Hippocampal formation (tissue), 2 donors: ENCODE results near the gene SLX4IP.
A peak's percentile ranks its signal among the peaks of the same experiment; 100 is the strongest.

Source experiments
- DNase-seq, 2 donors: peaks; one replicate each; lab custom pipeline; 2025; lab: John Stamatoyannopoulos, UW

SLX4IP gene

GRCh38 chr20:10633718-10634117 is 198.6 kb downstream of the SLX4IP start:
- DNase-seq: no peak

- DNase-seq: no peak
These were observed 199.1 kb downstream of the SLX4IP start for GRCh38 chr20:10634211-10634610.

GRCh38 chr20:10634683-10635411 is 199.7 kb downstream of the SLX4IP start:
- DNase-seq: no peak

GRCh38 chr20:10635476-10636208 is 200.5 kb downstream of the SLX4IP start:
- no peak for DNase-seq

- no peak for DNase-seq
These were observed 201.3 kb downstream of the SLX4IP start for GRCh38 chr20:10636326-10636818.

GRCh38 chr20:10637031-10637559 is 202.0 kb downstream of the SLX4IP start:
- DNase-seq: no peak

GRCh38 chr20:10637563-10637962 is 202.5 kb downstream of the SLX4IP start:
- no peak for DNase-seq

GRCh38 chr20:10639077-10639736 is 204.1 kb downstream of the SLX4IP start:
- DNase-seq: no peak

- DNase-seq: peak; percentile 27 to 51
These were observed 204.8 kb downstream of the SLX4IP start for GRCh38 chr20:10639737-10640556.

- DNase-seq: no peak
These were observed 205.8 kb downstream of the SLX4IP start for GRCh38 chr20:10640897-10641296.

GRCh38 chr20:10641467-10641866 is 206.4 kb downstream of the SLX4IP start:
- no peak for DNase-seq

- DNase-seq: no peak
These were observed 206.8 kb downstream of the SLX4IP start for GRCh38 chr20:10641893-10642292.

- no peak for DNase-seq
These were observed 207.9 kb downstream of the SLX4IP start for GRCh38 chr20:10642856-10643559.

GRCh38 chr20:10643560-10643873 is 208.4 kb downstream of the SLX4IP start:
- DNase-seq: no peak

- DNase-seq: no peak
These were observed 209.5 kb downstream of the SLX4IP start for GRCh38 chr20:10644458-10645204.

GRCh38 chr20:10645205-10645570 is 210.1 kb downstream of the SLX4IP start:
- DNase-seq: no peak

- no peak for DNase-seq
These were observed 210.9 kb downstream of the SLX4IP start for GRCh38 chr20:10646006-10646405.

GRCh38 chr20:10646886-10647420 is 211.8 kb downstream of the SLX4IP start:
- DNase-seq: no peak

- no peak for DNase-seq
These were observed 212.4 kb downstream of the SLX4IP start for GRCh38 chr20:10647471-10647870.

- DNase-seq: no peak
These were observed 212.8 kb downstream of the SLX4IP start for GRCh38 chr20:10647909-10648308.
